Skeletal muscle cell (primary cell): Measurements from ENCODE around the gene POR.
"Not testable (repeated sequence)": the region's sequence is repeated elsewhere in the genome, so short reads cannot be mapped to it uniquely, and the experiment has no call there.

Experiments used
- DNase-seq: peaks from one replicate; pipeline ENCODE4 v3.0.0-alpha.2; 2010; ENCODE audit warnings: low read depth
- H3K4me3 ChIP-seq: 2 replicates; pipeline ENCODE4 v1.5.1; 2011; ENCODE audit warnings: low read depth, mild to moderate bottlenecking, control low read depth, low read length, moderate library complexity

The POR gene

DNA sequence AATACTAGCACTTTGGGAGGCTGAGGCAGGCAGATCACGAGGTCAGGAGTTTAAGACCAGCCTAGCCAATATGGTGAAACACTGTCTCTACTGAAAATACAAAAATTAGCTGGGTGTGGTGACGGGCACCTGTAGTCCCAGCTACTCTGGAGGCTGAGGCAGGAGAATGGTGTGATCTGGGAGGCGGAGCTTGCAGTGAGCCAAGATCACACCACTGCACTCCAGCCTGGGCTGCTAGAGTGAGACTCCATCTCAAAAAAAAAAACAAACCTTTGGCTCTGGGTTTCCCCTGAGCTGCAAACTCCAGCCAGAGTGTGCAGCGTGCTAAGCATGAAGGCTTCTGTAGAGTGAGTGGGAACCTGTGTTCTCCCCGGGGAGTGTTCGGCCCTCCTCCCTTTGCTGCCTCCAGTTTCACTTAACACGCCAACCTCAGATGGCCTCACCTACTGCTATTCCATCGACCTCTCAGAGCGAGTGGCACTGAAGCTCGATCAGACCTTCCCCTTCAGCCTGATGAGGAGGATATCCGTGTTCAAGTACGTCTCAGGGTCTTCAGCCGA is 31.6 kb upstream of the POR start:
- H3K4me3 ChIP-seq, DNase-seq: not testable (repeated sequence)

DNA sequence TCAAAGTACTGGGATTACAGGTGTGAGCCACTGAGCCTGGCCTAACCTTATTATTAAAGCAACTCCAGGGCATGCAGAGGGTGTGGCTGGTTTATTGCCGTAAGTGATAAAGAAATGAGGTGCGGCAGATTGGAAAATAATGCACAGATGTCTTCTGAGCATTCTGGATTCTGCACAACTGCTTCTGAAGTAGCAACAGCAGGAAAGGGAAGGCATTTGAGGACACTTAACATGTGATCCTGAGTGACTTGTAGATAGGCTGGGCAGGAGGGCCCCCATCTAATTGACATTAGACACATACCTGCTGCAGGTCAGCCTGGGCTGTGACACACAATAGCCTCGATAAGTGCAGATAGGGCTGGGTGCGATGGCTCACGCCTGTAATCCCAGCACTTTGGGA is 30.5 kb upstream of the POR start:
- no peak for DNase-seq
- H3K4me3 ChIP-seq: no peak overlapping the region

- no peak for DNase-seq
- H3K4me3 ChIP-seq: no peak overlapping the region
Observed at GRCh38 chr7:75885036-75885435, 29.9 kb upstream of the POR start.

DNA sequence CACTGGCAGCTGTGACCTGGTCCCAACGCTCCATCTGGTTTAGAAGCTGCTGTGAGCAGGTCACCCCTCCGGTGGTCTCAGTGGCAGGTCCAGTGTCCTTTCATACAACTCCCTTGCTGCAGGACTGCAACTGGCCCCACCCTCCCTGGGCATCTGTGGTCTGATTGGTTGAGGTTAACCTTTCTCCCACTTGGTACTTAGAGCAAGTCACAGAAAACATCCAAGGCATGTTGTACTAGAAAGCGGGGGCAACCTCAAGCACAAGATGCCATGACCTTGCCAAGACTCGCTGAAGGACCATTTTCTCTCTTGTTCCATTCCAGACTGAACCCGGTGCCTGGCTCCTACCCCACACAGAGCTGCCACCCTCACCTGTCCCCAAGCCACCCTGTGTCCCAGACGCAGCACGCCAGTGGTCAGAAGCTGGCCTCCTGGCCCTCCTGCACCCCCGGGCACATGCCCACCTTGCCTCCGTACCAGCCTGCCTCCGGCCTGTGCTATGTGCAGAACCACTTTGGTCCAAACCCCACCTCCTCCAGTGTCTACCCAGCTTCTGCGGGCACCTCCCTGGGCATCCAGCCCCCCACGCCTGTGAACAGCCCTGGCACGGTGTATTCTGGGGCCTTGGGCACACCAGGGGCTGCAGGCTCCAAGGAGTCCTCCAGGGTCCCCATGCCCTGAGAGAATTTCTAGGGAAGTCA is 27.1 kb upstream of the POR start:
- DNase-seq: no peak
- H3K4me3 ChIP-seq: no peak overlapping the region

- DNase-seq: no peak
- no peak overlapping the region for H3K4me3 ChIP-seq
Observed at GRCh38 chr7:75888464-75889222, 26.3 kb upstream of the POR start.

- DNase-seq: no peak
- no peak overlapping the region for H3K4me3 ChIP-seq
Observed at GRCh38 chr7:75889223-75889825, 25.6 kb upstream of the POR start.

DNA sequence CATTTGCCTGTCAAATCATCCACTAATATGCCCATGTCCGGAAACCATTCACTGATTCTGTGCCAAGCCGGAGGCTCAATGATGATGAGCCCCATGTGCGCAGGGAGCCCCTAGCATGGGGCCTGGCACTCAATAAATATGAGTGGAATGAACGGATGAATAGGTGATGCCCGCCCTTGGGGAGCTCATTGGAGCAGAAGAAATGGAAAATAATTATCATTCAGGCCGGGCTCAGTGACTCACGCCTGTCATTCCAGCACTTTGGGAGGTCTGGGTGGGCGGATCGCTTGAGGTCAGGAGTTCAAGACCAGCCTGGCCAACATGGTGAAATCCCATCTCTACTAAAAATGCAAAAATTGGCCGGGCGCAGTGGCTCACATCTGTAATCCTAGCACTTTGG is 25.1 kb upstream of the POR start:
- DNase-seq: no peak
- no peak overlapping the region for H3K4me3 ChIP-seq

DNA sequence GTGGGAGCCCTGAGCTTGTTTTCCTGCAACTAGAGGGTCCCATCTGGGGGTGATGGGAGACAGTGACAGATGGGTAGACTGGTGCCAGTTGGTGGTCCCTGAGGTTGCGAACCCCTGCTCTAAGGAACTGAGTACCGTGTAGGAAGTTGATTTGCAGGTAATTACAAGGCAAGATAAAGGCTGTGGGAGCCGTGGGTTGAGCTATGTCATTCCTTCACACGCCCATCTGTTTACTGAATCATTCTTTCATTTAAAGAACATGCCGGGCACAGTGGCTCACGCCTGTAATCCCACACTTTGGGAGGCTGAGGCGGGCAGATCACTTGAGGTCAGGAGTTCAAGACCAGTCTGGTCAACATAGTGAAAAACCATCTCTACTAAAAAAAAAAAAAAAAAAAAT is 23.7 kb upstream of the POR start:
- DNase-seq, H3K4me3 ChIP-seq: not testable (repeated sequence)

- no peak for DNase-seq
- no peak overlapping the region for H3K4me3 ChIP-seq
Observed at GRCh38 chr7:75891815-75892411, 23.0 kb upstream of the POR start.

GRCh38 chr7:75892634-75893272 is 22.2 kb upstream of the POR start:
- no peak for DNase-seq
- no peak overlapping the region for H3K4me3 ChIP-seq

GRCh38 chr7:75896803-75897327 is 18.1 kb upstream of the POR start:
- no peak overlapping the region for H3K4me3 ChIP-seq
- no peak for DNase-seq

GRCh38 chr7:75900617-75901315 is 14.2 kb upstream of the POR start:
- no peak for DNase-seq
- H3K4me3 ChIP-seq: no peak overlapping the region

DNA sequence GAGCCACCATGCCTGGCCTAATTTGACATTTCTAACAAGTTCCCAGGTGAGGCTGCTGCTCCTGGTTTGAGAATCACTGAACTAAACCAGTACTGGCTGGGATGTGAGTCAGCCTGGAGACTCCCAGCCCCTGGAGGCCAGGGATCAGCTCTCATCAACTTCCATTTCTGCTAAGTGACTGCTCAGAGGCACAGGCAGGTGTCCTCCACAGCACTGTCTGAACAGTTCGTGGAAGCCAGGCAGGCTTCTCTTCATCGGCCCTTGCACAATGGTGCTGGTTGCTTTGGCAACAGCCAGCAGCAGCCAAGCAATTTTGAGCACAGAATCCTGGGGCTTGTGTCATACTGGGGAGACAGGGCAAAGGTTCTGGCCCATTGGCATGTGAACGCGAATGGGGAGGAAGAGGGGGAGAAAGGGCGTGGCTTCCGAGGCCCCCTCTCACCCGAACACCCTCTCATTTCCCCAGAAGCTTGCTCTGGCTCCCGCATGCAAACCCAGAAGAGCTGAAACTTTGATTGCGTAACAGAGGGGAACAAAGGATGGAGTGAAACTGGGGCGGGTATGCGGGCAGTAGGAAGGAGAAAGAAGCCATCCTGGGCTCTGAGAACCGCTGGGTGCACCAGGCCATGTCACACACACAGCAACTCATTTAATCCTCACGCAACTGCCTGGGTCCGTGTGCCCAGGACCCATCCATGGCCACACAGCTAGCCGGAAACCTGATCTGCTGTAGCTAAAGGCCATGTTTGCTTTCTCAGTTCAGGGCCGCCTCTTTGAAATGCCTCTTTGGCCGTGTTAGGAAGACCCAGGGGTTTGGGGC is 9.0 kb upstream of the POR start:
- no peak overlapping the region for H3K4me3 ChIP-seq
- DNase-seq: peak; percentile 33

GRCh38 chr7:75906991-75907667 is 7.8 kb upstream of the POR start:
- DNase-seq: no peak
- H3K4me3 ChIP-seq: no peak overlapping the region

GRCh38 chr7:75907668-75908039 is 7.3 kb upstream of the POR start:
- H3K4me3 ChIP-seq, DNase-seq: not testable (repeated sequence)

DNA sequence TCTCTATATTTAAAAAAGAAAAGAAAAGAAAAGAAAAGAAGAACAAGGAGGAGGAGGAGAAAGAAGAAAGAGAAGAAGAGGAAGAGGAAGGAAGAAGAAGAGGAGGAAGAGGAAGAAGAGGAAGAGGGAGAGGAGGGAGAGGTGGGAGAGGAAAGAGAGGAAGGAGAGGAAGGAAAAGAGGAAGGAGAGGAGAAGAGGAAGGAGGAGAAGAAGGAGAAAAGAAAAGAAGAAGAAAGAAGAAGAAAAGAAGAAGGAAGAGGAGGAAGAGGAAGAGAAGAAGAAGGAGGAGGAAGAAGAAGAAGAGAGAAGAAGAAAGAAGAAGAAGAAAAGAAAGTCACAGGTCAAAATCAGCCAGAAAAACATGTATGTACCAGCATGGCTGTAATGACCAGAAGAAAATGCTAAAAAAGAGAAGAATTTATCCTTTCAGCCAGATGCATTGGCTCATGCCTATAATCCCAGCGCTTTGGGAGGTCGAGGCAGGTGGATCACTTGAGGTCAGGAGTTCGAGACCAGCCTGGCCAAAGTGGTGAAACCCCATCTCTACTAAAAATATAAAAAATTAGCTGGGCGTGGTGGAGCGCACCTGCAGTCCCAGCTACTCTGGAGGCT is 5.3 kb upstream of the POR start:
- H3K4me3 ChIP-seq: no peak overlapping the region
- DNase-seq: no peak

DNA sequence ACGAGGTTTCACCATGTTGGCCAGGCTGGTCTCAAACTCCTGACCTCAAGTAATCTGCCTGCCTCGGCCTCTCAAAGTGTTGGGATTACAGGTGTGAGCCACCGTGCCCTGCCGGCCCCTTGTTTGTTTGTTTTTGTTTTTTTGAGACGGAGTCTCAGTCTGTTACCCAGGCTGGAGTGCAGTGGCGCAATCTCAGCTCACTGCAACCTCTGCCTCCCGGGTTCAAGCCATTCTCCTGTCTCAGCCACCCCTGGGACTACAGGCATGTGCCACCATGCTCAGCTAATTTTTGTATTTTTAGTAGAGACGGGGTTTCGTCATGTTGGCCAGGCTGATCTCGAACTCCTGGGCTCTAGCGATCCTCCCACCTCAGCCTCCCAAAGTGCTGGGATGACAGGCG is 3.8 kb upstream of the POR start:
- not testable (repeated sequence) for H3K4me3 ChIP-seq, DNase-seq
